Astrocyte of the hippocampus (primary cell): ENCODE measurements around the gene FOXL3.

Source experiments
- DNase-seq: peaks from one replicate; pipeline ENCODE4 v3.0.0; 2011; ENCODE audit warnings: low read depth, low spot score

The FOXL3 gene

GRCh38 chr7:338295-339061, 48.5 kb downstream of the FOXL3 start:
- DNase-seq = no peak

GRCh38 chr7:339062-339342, 49.0 kb downstream of the FOXL3 start:
- no peak for DNase-seq

- no peak for DNase-seq
These were observed 49.7 kb downstream of the FOXL3 start for GRCh38 chr7:339696-340095.

DNA sequence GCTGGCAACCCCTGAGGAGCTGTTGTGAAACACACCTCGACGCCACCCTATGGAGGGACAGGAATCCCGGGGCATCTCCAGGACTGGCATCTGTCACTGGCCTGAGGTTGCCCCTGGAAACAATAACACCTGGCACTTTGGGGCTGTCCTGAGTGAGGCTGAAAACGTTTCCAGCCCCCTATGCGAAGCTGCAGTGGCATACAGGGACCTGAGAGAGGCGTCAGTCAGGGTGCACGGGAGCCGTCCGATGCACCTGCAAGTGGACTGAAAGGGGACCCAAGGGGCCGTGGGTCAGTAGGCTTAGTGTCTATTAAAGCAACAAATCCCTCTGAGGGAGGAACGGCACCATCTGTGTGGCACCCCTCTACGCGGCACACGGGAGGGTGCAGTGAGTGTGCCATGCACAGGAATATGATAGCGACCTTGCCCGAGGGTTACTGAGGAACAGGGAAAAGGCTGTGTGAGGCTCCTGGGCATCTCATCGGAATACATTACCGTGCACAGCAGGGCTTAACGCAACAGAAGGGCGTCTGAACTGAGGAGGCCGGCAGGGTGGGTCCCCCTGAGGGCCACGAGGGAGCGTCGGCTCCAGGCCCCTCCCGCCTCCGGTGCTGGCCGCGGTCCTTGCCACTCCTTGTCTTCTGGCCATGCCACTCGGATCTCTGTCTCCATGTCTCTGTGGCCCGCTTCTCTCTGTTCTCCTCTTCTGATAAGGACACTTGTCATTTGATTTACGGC, 50.4 kb downstream of the FOXL3 start:
- no peak for DNase-seq
